Measurements from ENCODE around the gene PLXNA4. TPM values are rescaled to one million over a fixed set of nuclear protein-coding genes. Genes with fewer than 3 reads are reported as not detected.

Gene PLXNA4
- total RNA-seq, 1 experiment from 2014 or later = 0.81 TPM

DNA sequence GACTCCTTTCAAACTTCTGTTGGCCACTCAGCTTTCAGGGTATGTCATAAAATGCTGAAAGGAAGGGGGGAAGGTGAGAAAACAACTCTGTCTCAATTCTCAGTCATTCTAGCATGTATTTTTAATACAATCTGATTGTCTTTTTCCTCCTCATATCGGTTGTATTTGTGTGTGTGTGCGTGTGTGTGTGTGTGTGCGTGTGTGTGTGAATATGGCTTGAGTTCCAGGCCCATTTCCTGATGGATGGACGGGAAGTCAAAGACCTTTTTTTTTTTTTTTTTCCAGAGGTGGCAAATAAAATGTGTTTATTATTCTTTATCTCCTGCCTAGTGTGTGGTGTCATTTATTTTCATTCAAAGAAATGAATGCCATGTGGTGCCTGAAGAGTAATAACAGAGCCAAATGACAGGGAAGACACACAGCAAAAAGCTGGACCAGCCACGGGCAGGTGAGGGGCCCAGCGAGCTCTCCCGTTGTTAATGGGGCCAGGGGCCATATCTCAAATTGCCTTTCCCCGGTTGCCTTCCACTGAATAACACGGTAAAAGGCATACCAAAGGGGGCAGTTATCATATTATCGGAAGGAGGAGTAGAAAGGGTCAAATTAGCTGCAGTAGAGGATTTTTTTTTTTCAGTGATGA is 3.1 kb upstream of the PLXNA4 start (continued):
- TF ChIP-seq, protein P1, sequence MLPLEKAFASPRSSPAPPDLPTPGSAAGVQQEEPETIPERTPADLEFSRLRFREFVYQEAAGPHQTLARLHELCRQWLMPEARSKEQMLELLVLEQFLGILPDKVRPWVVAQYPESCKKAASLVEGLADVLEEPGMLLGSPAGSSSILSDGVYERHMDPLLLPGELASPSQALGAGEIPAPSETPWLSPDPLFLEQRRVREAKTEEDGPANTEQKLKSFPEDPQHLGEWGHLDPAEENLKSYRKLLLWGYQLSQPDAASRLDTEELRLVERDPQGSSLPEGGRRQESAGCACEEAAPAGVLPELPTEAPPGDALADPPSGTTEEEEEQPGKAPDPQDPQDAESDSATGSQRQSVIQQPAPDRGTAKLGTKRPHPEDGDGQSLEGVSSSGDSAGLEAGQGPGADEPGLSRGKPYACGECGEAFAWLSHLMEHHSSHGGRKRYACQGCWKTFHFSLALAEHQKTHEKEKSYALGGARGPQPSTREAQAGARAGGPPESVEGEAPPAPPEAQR (CRISPR knock-in tag; IDR thresholded peaks at IDR 0.05) = no peak
- TF ChIP-seq, protein P2, sequence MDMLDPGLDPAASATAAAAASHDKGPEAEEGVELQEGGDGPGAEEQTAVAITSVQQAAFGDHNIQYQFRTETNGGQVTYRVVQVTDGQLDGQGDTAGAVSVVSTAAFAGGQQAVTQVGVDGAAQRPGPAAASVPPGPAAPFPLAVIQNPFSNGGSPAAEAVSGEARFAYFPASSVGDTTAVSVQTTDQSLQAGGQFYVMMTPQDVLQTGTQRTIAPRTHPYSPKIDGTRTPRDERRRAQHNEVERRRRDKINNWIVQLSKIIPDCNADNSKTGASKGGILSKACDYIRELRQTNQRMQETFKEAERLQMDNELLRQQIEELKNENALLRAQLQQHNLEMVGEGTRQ (CRISPR knock-in tag; IDR thresholded peaks at IDR 0.05) = no peak
- TF ChIP-seq, protein P3, sequence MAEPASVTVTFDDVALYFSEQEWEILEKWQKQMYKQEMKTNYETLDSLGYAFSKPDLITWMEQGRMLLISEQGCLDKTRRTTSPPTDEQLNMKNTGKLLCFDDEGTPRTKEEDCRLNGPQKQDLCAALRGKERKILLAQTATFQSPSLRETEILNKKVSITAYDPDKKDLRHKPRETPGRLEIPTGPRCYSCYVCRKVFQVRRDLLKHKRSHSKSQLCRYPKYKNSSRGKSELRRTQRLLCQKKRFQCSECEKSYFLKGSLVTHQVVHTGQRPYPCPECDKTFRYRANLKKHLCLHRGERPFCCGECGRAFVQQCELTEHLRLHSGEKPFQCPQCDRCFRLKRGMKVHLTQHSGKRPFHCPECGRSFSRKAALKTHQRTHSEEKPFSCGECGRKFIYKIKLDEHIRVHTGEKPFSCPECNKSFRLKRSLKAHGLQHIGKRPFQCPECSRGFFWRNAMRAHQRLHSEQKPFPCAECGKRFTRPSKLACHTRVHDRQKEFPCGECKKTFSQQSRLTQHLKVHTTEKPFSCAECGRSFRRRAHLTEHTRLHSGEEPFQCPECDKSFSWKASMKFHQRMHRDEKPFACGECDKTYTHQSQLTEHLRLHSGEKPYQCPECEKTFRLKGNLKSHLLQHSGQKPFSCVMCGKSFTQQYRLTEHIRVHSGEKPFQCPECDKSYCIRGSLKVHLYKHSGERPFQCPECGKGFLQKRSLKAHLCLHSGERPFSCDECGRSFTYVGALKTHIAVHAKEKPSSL (CRISPR knock-in tag; conservative IDR thresholded peaks at IDR 0.05) = no peak
- TF ChIP-seq CREB1 (CRISPR knock-in tag; IDR thresholded peaks at IDR 0.05) (no peak), NR1H2 (CRISPR knock-in tag; IDR thresholded peaks at IDR 0.05) (no peak), TEAD4 (CRISPR knock-in tag; IDR thresholded peaks at IDR 0.05) (no peak), ZNF138 (CRISPR knock-in tag; conservative IDR thresholded peaks at IDR 0.05) (no peak), ZNF416 (CRISPR knock-in tag; IDR thresholded peaks at IDR 0.05) (no peak), NFE2L1 (CRISPR knock-in tag; IDR thresholded peaks at IDR 0.05) (no peak)
- TF ChIP-seq, protein P4, sequence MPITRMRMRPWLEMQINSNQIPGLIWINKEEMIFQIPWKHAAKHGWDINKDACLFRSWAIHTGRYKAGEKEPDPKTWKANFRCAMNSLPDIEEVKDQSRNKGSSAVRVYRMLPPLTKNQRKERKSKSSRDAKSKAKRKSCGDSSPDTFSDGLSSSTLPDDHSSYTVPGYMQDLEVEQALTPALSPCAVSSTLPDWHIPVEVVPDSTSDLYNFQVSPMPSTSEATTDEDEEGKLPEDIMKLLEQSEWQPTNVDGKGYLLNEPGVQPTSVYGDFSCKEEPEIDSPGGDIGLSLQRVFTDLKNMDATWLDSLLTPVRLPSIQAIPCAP (CRISPR knock-in tag; IDR thresholded peaks at IDR 0.05) = no peak
- TF ChIP-seq, protein P5, sequence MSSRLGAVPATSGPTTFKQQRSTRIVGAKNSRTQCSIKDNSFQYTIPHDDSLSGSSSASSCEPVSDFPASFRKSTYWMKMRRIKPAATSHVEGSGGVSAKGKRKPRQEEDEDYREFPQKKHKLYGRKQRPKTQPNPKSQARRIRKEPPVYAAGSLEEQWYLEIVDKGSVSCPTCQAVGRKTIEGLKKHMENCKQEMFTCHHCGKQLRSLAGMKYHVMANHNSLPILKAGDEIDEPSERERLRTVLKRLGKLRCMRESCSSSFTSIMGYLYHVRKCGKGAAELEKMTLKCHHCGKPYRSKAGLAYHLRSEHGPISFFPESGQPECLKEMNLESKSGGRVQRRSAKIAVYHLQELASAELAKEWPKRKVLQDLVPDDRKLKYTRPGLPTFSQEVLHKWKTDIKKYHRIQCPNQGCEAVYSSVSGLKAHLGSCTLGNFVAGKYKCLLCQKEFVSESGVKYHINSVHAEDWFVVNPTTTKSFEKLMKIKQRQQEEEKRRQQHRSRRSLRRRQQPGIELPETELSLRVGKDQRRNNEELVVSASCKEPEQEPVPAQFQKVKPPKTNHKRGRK (CRISPR knock-in tag; IDR thresholded peaks at IDR 0.05; ENCODE audit: borderline replicate concordance) = no peak
- TF ChIP-seq, protein P6, sequence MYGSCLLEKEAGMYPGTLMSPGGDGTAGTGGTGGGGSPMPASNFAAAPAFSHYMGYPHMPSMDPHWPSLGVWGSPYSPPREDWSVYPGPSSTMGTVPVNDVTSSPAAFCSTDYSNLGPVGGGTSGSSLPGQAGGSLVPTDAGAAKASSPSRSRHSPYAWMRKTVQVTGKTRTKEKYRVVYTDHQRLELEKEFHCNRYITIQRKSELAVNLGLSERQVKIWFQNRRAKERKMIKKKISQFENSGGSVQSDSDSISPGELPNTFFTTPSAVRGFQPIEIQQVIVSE (CRISPR knock-in tag; IDR thresholded peaks at IDR 0.05; ENCODE audit: borderline replicate concordance) = no peak

DNA sequence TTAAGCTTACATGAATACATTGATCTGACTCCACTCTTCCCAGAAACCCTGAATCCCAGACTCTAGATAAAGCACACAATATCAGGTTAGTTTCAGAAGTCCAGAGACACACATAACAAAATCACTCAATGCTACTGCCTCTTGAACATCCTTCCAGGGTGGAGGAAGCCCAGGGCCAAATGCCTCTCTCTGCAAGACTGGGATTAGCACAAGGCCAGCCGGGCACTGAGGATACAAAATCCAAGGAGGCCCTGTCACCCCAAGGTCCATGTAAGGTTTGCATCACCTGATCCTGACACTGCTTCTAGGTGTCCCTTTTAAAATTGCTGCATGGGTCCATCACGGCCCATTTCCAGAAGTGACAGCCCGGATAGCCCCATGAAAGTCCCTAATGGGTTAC is 2.6 kb upstream of the PLXNA4 start:
- Mint-ChIP-seq H3K4me1 (peaks cover 27% of the 10 kb centered on the region), H3K36me3 (no peaks in the 10 kb centered on the region), H3K4me3 (no peak overlapping the region), H3K9me3 (no peaks in the 10 kb centered on the region), H3K27me3 (ENCODE audit: low read depth) (peaks cover 59% of the 10 kb centered on the region), H3K27ac (no peak overlapping the region)
- ChIA-PET POLR2A (no interaction called here), CTCF (interaction anchor here (2.2 to 2.3 kb wide), 4 partner anchors 21 to 260 kb away, joined by 8 to 21 read pairs (median 15); no protein-coding TSS in a partner anchor)
- no peak for ATAC-seq
- TF ChIP-seq ESRRA (CRISPR knock-in tag; IDR thresholded peaks at IDR 0.05; ENCODE audit: borderline replicate concordance) (no peak), ZNF416 (CRISPR knock-in tag; IDR thresholded peaks at IDR 0.05) (no peak), ZNF317 (CRISPR knock-in tag; IDR thresholded peaks at IDR 0.05; ENCODE audit: borderline replicate concordance, low read depth) (no peak), SMAD4 (CRISPR knock-in tag; IDR thresholded peaks at IDR 0.05) (no peak), SOX15 (CRISPR knock-in tag; IDR thresholded peaks at IDR 0.05) (no peak), NR2C2 (CRISPR knock-in tag; IDR thresholded peaks at IDR 0.05) (no peak)
- TF ChIP-seq, protein P7, sequence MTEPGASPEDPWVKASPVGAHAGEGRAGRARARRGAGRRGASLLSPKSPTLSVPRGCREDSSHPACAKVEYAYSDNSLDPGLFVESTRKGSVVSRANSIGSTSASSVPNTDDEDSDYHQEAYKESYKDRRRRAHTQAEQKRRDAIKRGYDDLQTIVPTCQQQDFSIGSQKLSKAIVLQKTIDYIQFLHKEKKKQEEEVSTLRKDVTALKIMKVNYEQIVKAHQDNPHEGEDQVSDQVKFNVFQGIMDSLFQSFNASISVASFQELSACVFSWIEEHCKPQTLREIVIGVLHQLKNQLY (CRISPR knock-in tag; IDR thresholded peaks at IDR 0.05) = no peak
- TF ChIP-seq, protein P8, sequence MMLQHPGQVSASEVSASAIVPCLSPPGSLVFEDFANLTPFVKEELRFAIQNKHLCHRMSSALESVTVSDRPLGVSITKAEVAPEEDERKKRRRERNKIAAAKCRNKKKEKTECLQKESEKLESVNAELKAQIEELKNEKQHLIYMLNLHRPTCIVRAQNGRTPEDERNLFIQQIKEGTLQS (CRISPR knock-in tag; conservative IDR thresholded peaks at IDR 0.05) = no peak
- DNase-seq (ENCODE audit: low spot score) = no peak

Data from WTC11 (cell line).